HAP-1 (cell line): ENCODE measurements around the gene CNPY4.

Experiments used
- DNase-seq, 2 experiments: peaks; one replicate each; pipeline ENCODE4 v3.0.0-alpha.2; 2016 to 2020; ENCODE audit warnings: low spot score in 2 of 2
- H3K27me3 ChIP-seq: fragments of 250-450 bp; sonication (Bioruptor Pico); 2 replicates; pipeline ENCODE4 v1.5.1; 2020; ENCODE audit warnings: low read depth, mild to moderate bottlenecking, moderate library complexity
- H3K36me3 ChIP-seq: fragments of 250-450 bp; sonication (Bioruptor Pico); replicated peaks from 2 replicates; pipeline ENCODE4 v1.5.1; 2020; ENCODE audit warnings: mild to moderate bottlenecking
- H3K4me1 ChIP-seq: fragments of 250-450 bp; sonication (Bioruptor Pico); 2 replicates; pipeline ENCODE4 v1.5.1; 2020; ENCODE audit warnings: mild to moderate bottlenecking
- H3K4me3 ChIP-seq: fragments of 250-450 bp; sonication (Bioruptor Pico); 2 replicates; pipeline ENCODE4 v1.5.1; 2020; ENCODE audit warnings: mild to moderate bottlenecking, moderate library complexity
- H3K9me3 ChIP-seq: fragments of 250-450 bp; sonication (Bioruptor Pico); 2 replicates; pipeline ENCODE4 v1.5.1; 2020; ENCODE audit warnings: mild to moderate bottlenecking, moderate library complexity
- in situ Hi-C: fragments of 300-500 bp; cut with MboI; formaldehyde crosslinking; loops from 3 replicates; pipeline ENCODE4 v1.14.3; 2020; ENCODE audit warnings: low sequenced_read_pairs, inconsistent platforms, mixed read lengths

The CNPY4 gene

GRCh38 chr7:100099452-100099851, 20.0 kb upstream of the CNPY4 start:
- in situ Hi-C loops = no loop called here
- H3K4me3 ChIP-seq = peak overlapping the region; percentile 98
- no peaks in the 10 kb centered on the region for H3K27me3 ChIP-seq
- H3K36me3 ChIP-seq = peaks cover 65% of the 10 kb centered on the region
- 0 out of 2 replicates have a peak, but pooled peaks cover 4% of the 10 kb centered on the region for H3K4me1 ChIP-seq
- no peak for DNase-seq
- H3K9me3 ChIP-seq = no peaks in the 10 kb centered on the region

GRCh38 chr7:100100420-100101015, 18.9 kb upstream of the CNPY4 start:
- H3K4me1 ChIP-seq = 0 out of 2 replicates have a peak, but pooled peaks cover 4% of the 10 kb centered on the region
- peak overlapping the region; percentile 98 for H3K4me3 ChIP-seq
- peaks cover 57% of the 10 kb centered on the region for H3K36me3 ChIP-seq
- no peaks in the 10 kb centered on the region for H3K9me3 ChIP-seq
- peak; percentile 84 to 92 for DNase-seq
- in situ Hi-C loops = no loop called here
- H3K27me3 ChIP-seq = no peaks in the 10 kb centered on the region

- Histone ChIP-seq H3K4me1 (0 out of 2 replicates have a peak, but pooled peaks cover 4% of the 10 kb centered on the region), H3K36me3 (peaks cover 55% of the 10 kb centered on the region)
- in situ Hi-C loops = no loop called here
These were observed 18.2 kb upstream of the CNPY4 start, which contains the start of the genes AP4M1 and MCM7 for GRCh38 chr7:100101016-100101862. TSS of gene AP4M1 (plus strand) at chr7:100101643. CDS start at chr7:100101715, 72 bp downstream. TSS of gene MCM7 (minus strand) at chr7:100101397. CDS start at chr7:100101294, 103 bp downstream.

GRCh38 chr7:100102950-100103840, 16.2 kb upstream of the CNPY4 start:
- Histone ChIP-seq H3K9me3 (no peaks in the 10 kb centered on the region), H3K4me3 (no peak overlapping the region), H3K36me3 (peaks cover 50% of the 10 kb centered on the region), H3K4me1 (0 out of 2 replicates have a peak, but pooled peaks cover 4% of the 10 kb centered on the region), H3K27me3 (no peaks in the 10 kb centered on the region)
- in situ Hi-C loops = no loop called here
- no peak for DNase-seq

More at GRCh38 chr7:100101016-100101862, 18.2 kb upstream of the CNPY4 start, which contains the start of the genes AP4M1 and MCM7:
- no peaks in the 10 kb centered on the region for H3K9me3 ChIP-seq
- DNase-seq = peak; percentile 96 to 99
- peak within 1 kb of the TSS; percentile 98 for H3K4me3 ChIP-seq
- H3K27me3 ChIP-seq = no peaks in the 10 kb centered on the region

GRCh38 chr7:100105534-100105933, 13.9 kb upstream of the CNPY4 start:
- no peaks in the 10 kb centered on the region for H3K4me1 ChIP-seq
- no peaks in the 10 kb centered on the region for H3K27me3 ChIP-seq
- H3K9me3 ChIP-seq = no peaks in the 10 kb centered on the region
- DNase-seq = no peak
- H3K36me3 ChIP-seq = peaks cover 43% of the 10 kb centered on the region
- in situ Hi-C loops = no loop called here
- H3K4me3 ChIP-seq = no peak overlapping the region

GRCh38 chr7:100106633-100107032, 12.8 kb upstream of the CNPY4 start:
- Histone ChIP-seq H3K4me1 (no peaks in the 10 kb centered on the region), H3K36me3 (peaks cover 48% of the 10 kb centered on the region), H3K4me3 (no peak overlapping the region), H3K9me3 (no peaks in the 10 kb centered on the region), H3K27me3 (no peaks in the 10 kb centered on the region)
- DNase-seq = no peak
- in situ Hi-C loops = no loop called here

- peaks cover 52% of the 10 kb centered on the region for H3K36me3 ChIP-seq
- no peaks in the 10 kb centered on the region for H3K4me1 ChIP-seq
- in situ Hi-C loops = no loop called here
- no peak overlapping the region for H3K4me3 ChIP-seq
- no peak for DNase-seq
- H3K9me3 ChIP-seq = no peaks in the 10 kb centered on the region
- no peaks in the 10 kb centered on the region for H3K27me3 ChIP-seq
These were observed 12.2 kb upstream of the CNPY4 start for GRCh38 chr7:100107125-100107737.

GRCh38 chr7:100107890-100108289, 11.5 kb upstream of the CNPY4 start:
- peaks cover 59% of the 10 kb centered on the region for H3K36me3 ChIP-seq
- H3K4me3 ChIP-seq = no peak overlapping the region
- no peaks in the 10 kb centered on the region for H3K27me3 ChIP-seq
- DNase-seq = no peak
- in situ Hi-C loops = no loop called here
- no peaks in the 10 kb centered on the region for H3K4me1 ChIP-seq
- no peaks in the 10 kb centered on the region for H3K9me3 ChIP-seq

GRCh38 chr7:100109521-100110163, 9.8 kb upstream of the CNPY4 start:
- DNase-seq = no peak
- no peaks in the 10 kb centered on the region for H3K9me3 ChIP-seq
- no peaks in the 10 kb centered on the region for H3K27me3 ChIP-seq
- H3K36me3 ChIP-seq = peaks cover 66% of the 10 kb centered on the region
- no peaks in the 10 kb centered on the region for H3K4me1 ChIP-seq
- H3K4me3 ChIP-seq = no peak overlapping the region
- in situ Hi-C loops = no loop called here

- no peak for DNase-seq
- no peaks in the 10 kb centered on the region for H3K9me3 ChIP-seq
- H3K27me3 ChIP-seq = no peaks in the 10 kb centered on the region
- H3K4me3 ChIP-seq = no peak overlapping the region
- peaks cover 59% of the 10 kb centered on the region for H3K36me3 ChIP-seq
- no peaks in the 10 kb centered on the region for H3K4me1 ChIP-seq
- in situ Hi-C loops = no loop called here
These were observed 8.3 kb upstream of the CNPY4 start for GRCh38 chr7:100111156-100111555.

- Histone ChIP-seq H3K27me3 (no peaks in the 10 kb centered on the region), H3K36me3 (peaks cover 56% of the 10 kb centered on the region), H3K4me1 (no peaks in the 10 kb centered on the region), H3K4me3 (no peak overlapping the region), H3K9me3 (no peaks in the 10 kb centered on the region)
- no peak for DNase-seq
- in situ Hi-C loops = no loop called here
These were observed 7.5 kb upstream of the CNPY4 start for GRCh38 chr7:100111914-100112313.

GRCh38 chr7:100115026-100115425, 4.4 kb upstream of the CNPY4 start:
- in situ Hi-C loops = no loop called here
- Histone ChIP-seq H3K9me3 (no peaks in the 10 kb centered on the region), H3K36me3 (peaks cover 37% of the 10 kb centered on the region), H3K4me1 (peaks cover under 1% of the 10 kb centered on the region; the same call in 1 of the 2 replicates), H3K4me3 (no peak overlapping the region), H3K27me3 (no peaks in the 10 kb centered on the region)
- DNase-seq = no peak
